HepG2 (cell line): ENCODE data around the gene CEP135. TPM values are rescaled to one million over a fixed set of nuclear protein-coding genes. Genes with fewer than 3 reads are reported as not detected.

Experiments used
- CBX5 ChIP-seq: sonication (generic); formaldehyde crosslinking; IDR thresholded peaks from 2 replicates; pipeline ENCODE4 v1.4.0; 2020; ENCODE audit warnings: missing genetic modification reagents, borderline replicate concordance
- HMG20A ChIP-seq: IDR thresholded peaks from 2 replicates; pipeline ENCODE4 v1.6.1; 2016; ENCODE audit warnings: borderline replicate concordance
- HNRNPL ChIP-seq: fragments of 200-400 bp; formaldehyde crosslinking; IDR thresholded peaks from 2 replicates; pipeline ENCODE4 v1.6.1; 2017; ENCODE audit warnings: mild to moderate bottlenecking, low read depth, low read length
- HNRNPUL1 ChIP-seq: fragments of 200-400 bp; formaldehyde crosslinking; IDR thresholded peaks from 2 replicates; pipeline ENCODE4 v1.6.1; 2017; ENCODE audit warnings: low read depth, mild to moderate bottlenecking, low read length, moderate library complexity
- KDM2A ChIP-seq: sonication (generic); formaldehyde crosslinking; IDR thresholded peaks from 2 replicates; pipeline ENCODE4 v1.4.0; 2020; ENCODE audit warnings: low read depth, missing genetic modification reagents, borderline replicate concordance
- KDM5B ChIP-seq: sonication (generic); formaldehyde crosslinking; IDR thresholded peaks from 2 replicates; pipeline ENCODE4 v1.4.0; 2020; ENCODE audit warnings: missing genetic modification reagents, mild to moderate bottlenecking, borderline replicate concordance
- MYPOP ChIP-seq: sonication (generic); formaldehyde crosslinking; IDR thresholded peaks from 2 replicates; pipeline ENCODE4 v1.8.1; 2023; ENCODE audit warnings: mild to moderate bottlenecking, moderate library complexity, missing genetic modification reagents
- NFIC ChIP-seq: IDR thresholded peaks from 2 replicates; pipeline ENCODE4 v1.6.1; 2012; ENCODE audit warnings: mild to moderate bottlenecking, low read length, inconsistent platforms
- NR1H2 ChIP-seq: sonication (generic); formaldehyde crosslinking; IDR thresholded peaks from 2 replicates; pipeline ENCODE4 v1.8.1; 2022; ENCODE audit warnings: low read depth, missing genetic modification reagents, borderline replicate concordance
- RFX3 ChIP-seq: IDR thresholded peaks from 2 replicates; pipeline ENCODE4 v1.6.1; 2016; ENCODE audit warnings: missing biosample characterization, missing genetic modification reagents
- STAT5B ChIP-seq: sonication (generic); formaldehyde crosslinking; IDR thresholded peaks from 2 replicates; pipeline ENCODE4 v1.4.0; 2020; ENCODE audit warnings: missing genetic modification reagents
- TBX2 ChIP-seq: sonication (generic); formaldehyde crosslinking; IDR thresholded peaks from 2 replicates; pipeline ENCODE4 v1.5.0; 2020; ENCODE audit warnings: missing genetic modification reagents, mild to moderate bottlenecking, borderline replicate concordance
- TMF1 ChIP-seq: sonication (generic); formaldehyde crosslinking; IDR thresholded peaks from 2 replicates; pipeline ENCODE4 v1.8.1; 2022; ENCODE audit warnings: low read depth, missing genetic modification reagents
- YY1 ChIP-seq: IDR thresholded peaks from 2 replicates; pipeline ENCODE4 v1.6.1; 2011; ENCODE audit warnings: low read length, low read depth, moderate library complexity, mild to moderate bottlenecking; ENCODE audit not compliant: insufficient read depth, insufficient replicate concordance
- ZBTB49 ChIP-seq: sonication (generic); formaldehyde crosslinking; IDR thresholded peaks from 2 replicates; pipeline ENCODE4 v1.4.0; 2020; ENCODE audit warnings: missing genetic modification reagents, borderline replicate concordance
- ZFP62 ChIP-seq: sonication (generic); formaldehyde crosslinking; IDR thresholded peaks from 2 replicates; pipeline ENCODE4 v1.4.0; 2020; ENCODE audit warnings: missing genetic modification reagents
- ZKSCAN5 ChIP-seq: sonication (generic); formaldehyde crosslinking; IDR thresholded peaks from 2 replicates; pipeline ENCODE4 v1.5.1; 2020; ENCODE audit warnings: mild to moderate bottlenecking, missing genetic modification reagents
- ZNF263 ChIP-seq: sonication (generic); formaldehyde crosslinking; IDR thresholded peaks from 2 replicates; pipeline ENCODE4 v1.4.0; 2020; ENCODE audit warnings: missing genetic modification reagents
- ZNF33A ChIP-seq: sonication (generic); formaldehyde crosslinking; IDR thresholded peaks from 2 replicates; pipeline ENCODE4 v1.5.1; 2020; ENCODE audit warnings: missing genetic modification reagents, mild to moderate bottlenecking, moderate library complexity, borderline replicate concordance
- ZNF382 ChIP-seq: sonication (generic); formaldehyde crosslinking; IDR thresholded peaks from 2 replicates; pipeline ENCODE4 v1.5.0; 2020; ENCODE audit warnings: missing genetic modification reagents, mild to moderate bottlenecking, borderline replicate concordance
- ZNF430 ChIP-seq: sonication (generic); formaldehyde crosslinking; IDR thresholded peaks from 2 replicates; pipeline ENCODE4 v1.9.0; 2021; ENCODE audit warnings: mild to moderate bottlenecking, missing genetic modification reagents
- ZNF547 ChIP-seq: sonication (generic); formaldehyde crosslinking; IDR thresholded peaks from 2 replicates; pipeline ENCODE4 v1.5.1; 2020; ENCODE audit warnings: mild to moderate bottlenecking, missing genetic modification reagents
- ZNF557 ChIP-seq: sonication (generic); formaldehyde crosslinking; IDR thresholded peaks from 2 replicates; pipeline ENCODE4 v1.4.0; 2020; ENCODE audit warnings: missing genetic modification reagents
- ZSCAN29 ChIP-seq: sonication (generic); formaldehyde crosslinking; conservative IDR thresholded peaks from 2 replicates; pipeline ENCODE4 v1.4.0; 2020; ENCODE audit warnings: mild to moderate bottlenecking, missing genetic modification reagents
- ZSCAN31 ChIP-seq: sonication (generic); formaldehyde crosslinking; IDR thresholded peaks from 2 replicates; pipeline ENCODE4 v1.5.0; 2020; ENCODE audit warnings: low read depth, mild to moderate bottlenecking, missing genetic modification reagents
- polyA plus RNA-seq, 8 experiments: library from polyadenylated mRNA; depleted of rRNA in 3 of 8; stranded (reverse) in 7 of 8; unstranded in 1 of 8; fragments of >200 nt; fragmentation: Illumina TruSeq in 4 of 8; extraction: Trizol in 4 of 8; gene quantifications; 2 replicates each; pipeline versions ENCODE4 v1.2.1 to v1.2.3, GENCODE V29; 2011 to 2016; ENCODE audit warnings: low read depth in 4 of 8, missing spikeins in 1 of 8, mixed read lengths in 1 of 8; ENCODE audit not compliant: insufficient read depth in 1 of 8
- total RNA-seq, 5 experiments: library from RNA; depleted of rRNA; stranded (reverse); fragments of >200 nt; fragmentation: Illumina TruSeq; extraction: Trizol; gene quantifications; 2 replicates each; pipeline ENCODE4 v1.2.3, GENCODE V29; 2016; ENCODE audit warnings: low read depth in 1 of 5
- TF ChIP-seq, protein P1 (sequence below): conservative IDR thresholded peaks from 2 replicates; pipeline ENCODE4 v1.6.1; 2018; ENCODE audit warnings: missing genetic modification reagents

CEP135 gene
- total and polyA plus RNA-seq, 2 of the 13 experiments (the other 11 are each of a cell fraction or from before 2014, with no cell fraction given): 1.7 to 8.8 TPM

- TF ChIP-seq ZSCAN29 (CRISPR knock-in tag) (0 out of 2 replicates have a peak, but pooled peaks have one; percentile 49), STAT5B (CRISPR knock-in tag) (no peak), TBX2 (CRISPR knock-in tag) (peak; percentile 90), ZKSCAN5 (CRISPR knock-in tag) (no peak), ZFP62 (CRISPR knock-in tag) (no peak), RFX3 (CRISPR knock-in tag) (peak; percentile 88), ZNF430 (CRISPR knock-in tag) (peak; percentile 90), ZNF547 (CRISPR knock-in tag) (peak; percentile 95), NFIC (no peak), HNRNPUL1 (no peak), KDM5B (CRISPR knock-in tag) (peak; percentile 96), ZNF33A (no peak), ZNF557 (CRISPR knock-in tag) (0 out of 2 replicates have a peak, but pooled peaks have one; percentile 76), TMF1 (CRISPR knock-in tag) (peak; percentile 81; the same call in 1 of the 2 replicates), KDM2A (CRISPR knock-in tag) (peak; percentile 92), MYPOP (CRISPR knock-in tag) (peak; percentile 98), ZNF263 (CRISPR knock-in tag) (peak; percentile 56), ZSCAN31 (CRISPR knock-in tag) (peak; percentile 73; the same call in 1 of the 2 replicates), NR1H2 (peak; percentile 49; the same call in 1 of the 2 replicates), HMG20A (CRISPR knock-in tag) (no peak), ZBTB49 (CRISPR knock-in tag) (no peak), CBX5 (no peak), YY1 (peak; percentile 92), ZNF382 (CRISPR knock-in tag) (no peak), HNRNPL (peak; percentile 66; the same call in 1 of the 2 replicates)
- TF ChIP-seq, protein P1, sequence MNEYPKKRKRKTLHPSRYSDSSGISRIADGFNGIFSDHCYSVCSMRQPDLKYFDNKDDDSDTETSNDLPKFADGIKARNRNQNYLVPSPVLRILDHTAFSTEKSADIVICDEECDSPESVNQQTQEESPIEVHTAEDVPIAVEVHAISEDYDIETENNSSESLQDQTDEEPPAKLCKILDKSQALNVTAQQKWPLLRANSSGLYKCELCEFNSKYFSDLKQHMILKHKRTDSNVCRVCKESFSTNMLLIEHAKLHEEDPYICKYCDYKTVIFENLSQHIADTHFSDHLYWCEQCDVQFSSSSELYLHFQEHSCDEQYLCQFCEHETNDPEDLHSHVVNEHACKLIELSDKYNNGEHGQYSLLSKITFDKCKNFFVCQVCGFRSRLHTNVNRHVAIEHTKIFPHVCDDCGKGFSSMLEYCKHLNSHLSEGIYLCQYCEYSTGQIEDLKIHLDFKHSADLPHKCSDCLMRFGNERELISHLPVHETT (CRISPR knock-in tag): peak; percentile 98
Measured at GRCh38 chr4:55948726-55949481, at the start of gene CEP135 (continued).
